ENCODE measurements around the gene YIPF1.
"Not testable (repeated sequence)": the region's sequence is repeated elsewhere in the genome, so short reads cannot be mapped to it uniquely, and the experiment has no call there.

Gene YIPF1

GRCh38 chr1:53834776-53835175 is 54.8 kb downstream of the YIPF1 start:
- H3K4me1 Mint-ChIP-seq: peaks cover 37% of the 10 kb centered on the region
- H3K4me3 Mint-ChIP-seq: no peak overlapping the region
- no peaks in the 10 kb centered on the region for H3K27me3 Mint-ChIP-seq
- no peak overlapping the region for H3K27ac Mint-ChIP-seq
- peaks cover 11% of the 10 kb centered on the region for H3K36me3 Mint-ChIP-seq
- H3K9me3 Mint-ChIP-seq: no peaks in the 10 kb centered on the region

GRCh38 chr1:53833393-53833792 is 56.2 kb downstream of the YIPF1 start:
- Mint-ChIP-seq H3K4me3 (no peak overlapping the region), H3K9me3 (no peaks in the 10 kb centered on the region), H3K4me1 (peaks cover 32% of the 10 kb centered on the region), H3K27ac (no peak overlapping the region), H3K36me3 (peaks cover 14% of the 10 kb centered on the region), H3K27me3 (no peaks in the 10 kb centered on the region)

DNA sequence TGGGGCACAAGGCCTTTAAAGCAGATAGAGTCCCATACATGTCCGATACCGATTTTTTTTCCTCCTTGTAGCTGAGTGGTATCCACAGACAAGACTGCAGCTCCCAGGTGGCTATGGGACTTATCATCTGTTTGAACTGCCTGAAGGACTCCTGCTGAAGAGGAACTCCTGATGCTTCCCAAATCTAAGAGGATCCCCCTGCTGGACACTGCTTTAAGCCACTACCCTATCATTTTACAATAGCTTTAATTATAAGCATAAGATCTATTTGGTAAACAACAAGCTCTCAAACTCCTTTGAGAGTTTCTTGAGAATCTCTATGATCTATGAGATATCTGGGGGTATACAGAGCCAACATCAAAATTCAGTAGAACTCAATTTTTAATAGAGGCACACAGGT is 63.2 kb downstream of the YIPF1 start:
- no peak overlapping the region for H3K4me3 Mint-ChIP-seq
- H3K4me1 Mint-ChIP-seq: peaks cover 4% of the 10 kb centered on the region
- H3K9me3 Mint-ChIP-seq: no peaks in the 10 kb centered on the region
- H3K27ac Mint-ChIP-seq: no peak overlapping the region
- H3K27me3 Mint-ChIP-seq: no peaks in the 10 kb centered on the region
- H3K36me3 Mint-ChIP-seq: peaks cover 12% of the 10 kb centered on the region

GRCh38 chr1:53825306-53825705 is 64.3 kb downstream of the YIPF1 start:
- Mint-ChIP-seq H3K27ac (no peak overlapping the region), H3K36me3 (peaks cover 12% of the 10 kb centered on the region), H3K4me1 (peaks cover 4% of the 10 kb centered on the region), H3K9me3 (no peaks in the 10 kb centered on the region), H3K27me3 (no peaks in the 10 kb centered on the region), H3K4me3 (no peak overlapping the region)

- H3K4me3 Mint-ChIP-seq: no peak overlapping the region
- no peaks in the 10 kb centered on the region for H3K9me3 Mint-ChIP-seq
- H3K27ac Mint-ChIP-seq: no peak overlapping the region
- H3K36me3 Mint-ChIP-seq: peaks cover 10% of the 10 kb centered on the region
- H3K27me3 Mint-ChIP-seq: no peaks in the 10 kb centered on the region
- peaks cover 4% of the 10 kb centered on the region for H3K4me1 Mint-ChIP-seq
Observed at GRCh38 chr1:53822931-53823330, 66.7 kb downstream of the YIPF1 start.

GRCh38 chr1:53821380-53821779 is 68.2 kb downstream of the YIPF1 start:
- no peaks in the 10 kb centered on the region for H3K27me3 Mint-ChIP-seq
- H3K9me3 Mint-ChIP-seq: no peaks in the 10 kb centered on the region
- H3K36me3 Mint-ChIP-seq: peaks cover 19% of the 10 kb centered on the region
- no peak overlapping the region for H3K4me3 Mint-ChIP-seq
- peaks cover 2% of the 10 kb centered on the region for H3K4me1 Mint-ChIP-seq
- no peak overlapping the region for H3K27ac Mint-ChIP-seq

GRCh38 chr1:53819387-53819786 is 70.2 kb downstream of the YIPF1 start:
- H3K4me3 Mint-ChIP-seq: no peak overlapping the region
- H3K27me3 Mint-ChIP-seq: no peaks in the 10 kb centered on the region
- H3K36me3 Mint-ChIP-seq: peaks cover 28% of the 10 kb centered on the region
- H3K27ac Mint-ChIP-seq: peak overlapping the region; percentile 17
- no peaks in the 10 kb centered on the region for H3K9me3 Mint-ChIP-seq
- peaks cover 18% of the 10 kb centered on the region for H3K4me1 Mint-ChIP-seq

DNA sequence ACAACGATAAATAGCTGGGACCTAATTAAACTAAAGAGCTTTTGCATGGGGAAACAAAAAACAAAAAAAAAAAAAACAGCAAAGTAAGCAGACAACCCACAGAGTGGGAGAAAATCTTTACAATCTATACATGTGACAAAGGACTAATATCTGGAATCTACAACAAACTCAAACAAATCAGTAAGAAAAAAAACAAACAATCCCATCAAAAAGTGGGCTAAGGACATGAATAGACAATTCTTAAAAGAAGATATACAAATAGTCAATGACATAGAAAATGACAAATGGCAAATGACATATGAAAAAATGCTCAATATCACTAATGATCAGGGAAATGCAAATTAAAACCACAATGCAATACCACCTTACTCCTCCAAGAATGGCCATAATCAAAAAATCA is 73.0 kb downstream of the YIPF1 start:
- Mint-ChIP-seq H3K36me3 (peaks cover 44% of the 10 kb centered on the region), H3K4me1 (peaks cover 27% of the 10 kb centered on the region)
- H3K9me3 Mint-ChIP-seq, H3K27ac Mint-ChIP-seq, H3K27me3 Mint-ChIP-seq, H3K4me3 Mint-ChIP-seq: not testable (repeated sequence)

- not testable (repeated sequence) for H3K9me3 Mint-ChIP-seq, H3K4me3 Mint-ChIP-seq, H3K27ac Mint-ChIP-seq, H3K27me3 Mint-ChIP-seq
- Mint-ChIP-seq H3K36me3 (peaks cover 49% of the 10 kb centered on the region), H3K4me1 (peaks cover 27% of the 10 kb centered on the region)
Observed at GRCh38 chr1:53815484-53815883, 74.1 kb downstream of the YIPF1 start.

GRCh38 chr1:53811414-53811851 is 78.2 kb downstream of the YIPF1 start:
- peaks cover 25% of the 10 kb centered on the region for H3K4me1 Mint-ChIP-seq
- H3K9me3 Mint-ChIP-seq: no peaks in the 10 kb centered on the region
- no peak overlapping the region for H3K4me3 Mint-ChIP-seq
- no peaks in the 10 kb centered on the region for H3K27me3 Mint-ChIP-seq
- no peak overlapping the region for H3K27ac Mint-ChIP-seq
- H3K36me3 Mint-ChIP-seq: peaks cover 53% of the 10 kb centered on the region

DNA sequence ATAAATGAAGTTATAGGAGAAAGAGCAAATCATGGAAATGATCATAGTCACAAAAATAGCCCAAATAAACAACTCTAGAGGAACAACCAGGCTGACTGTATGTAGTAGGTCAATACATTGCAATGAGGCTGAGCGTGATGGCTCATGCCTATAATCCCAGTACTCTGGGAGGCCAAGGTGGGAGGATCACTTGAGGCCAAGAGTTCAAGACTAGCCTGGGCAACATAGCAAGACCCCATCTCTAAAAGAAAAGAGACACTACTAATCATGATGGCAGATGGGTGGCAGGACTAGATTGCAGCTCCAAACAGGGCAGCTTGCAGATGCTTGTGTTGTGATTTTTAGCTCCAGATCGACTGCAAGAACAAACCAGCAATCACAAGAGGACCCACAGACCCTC is 79.1 kb downstream of the YIPF1 start:
- H3K36me3 Mint-ChIP-seq: peaks cover 46% of the 10 kb centered on the region
- no peaks in the 10 kb centered on the region for H3K27me3 Mint-ChIP-seq
- no peak overlapping the region for H3K27ac Mint-ChIP-seq
- H3K4me1 Mint-ChIP-seq: peaks cover 18% of the 10 kb centered on the region
- no peak overlapping the region for H3K4me3 Mint-ChIP-seq
- no peaks in the 10 kb centered on the region for H3K9me3 Mint-ChIP-seq

GRCh38 chr1:53810007-53810406 is 79.6 kb downstream of the YIPF1 start:
- Mint-ChIP-seq H3K4me1 (peaks cover 14% of the 10 kb centered on the region), H3K4me3 (no peak overlapping the region)

GRCh38 chr1:53807916-53808315 is 81.7 kb downstream of the YIPF1 start:
- no peaks in the 10 kb centered on the region for H3K9me3 Mint-ChIP-seq
- H3K27ac Mint-ChIP-seq: no peak overlapping the region
- peaks cover 37% of the 10 kb centered on the region for H3K36me3 Mint-ChIP-seq

More at GRCh38 chr1:53810007-53810406, 79.6 kb downstream of the YIPF1 start:
- peaks cover 46% of the 10 kb centered on the region for H3K36me3 Mint-ChIP-seq
- H3K27me3 Mint-ChIP-seq: no peaks in the 10 kb centered on the region
- H3K27ac Mint-ChIP-seq: no peak overlapping the region
- H3K9me3 Mint-ChIP-seq: no peaks in the 10 kb centered on the region

GRCh38 chr1:53804791-53805505 is 84.6 kb downstream of the YIPF1 start:
- peaks cover 28% of the 10 kb centered on the region for H3K36me3 Mint-ChIP-seq
- no peak overlapping the region for H3K27ac Mint-ChIP-seq
- no peak overlapping the region for H3K4me3 Mint-ChIP-seq
- no peaks in the 10 kb centered on the region for H3K4me1 Mint-ChIP-seq
- H3K9me3 Mint-ChIP-seq: no peaks in the 10 kb centered on the region
- H3K27me3 Mint-ChIP-seq: no peaks in the 10 kb centered on the region

More at GRCh38 chr1:53807916-53808315, 81.7 kb downstream of the YIPF1 start:
- Mint-ChIP-seq H3K27me3 (no peaks in the 10 kb centered on the region), H3K4me1 (peaks cover 6% of the 10 kb centered on the region), H3K4me3 (no peak overlapping the region)

DNA sequence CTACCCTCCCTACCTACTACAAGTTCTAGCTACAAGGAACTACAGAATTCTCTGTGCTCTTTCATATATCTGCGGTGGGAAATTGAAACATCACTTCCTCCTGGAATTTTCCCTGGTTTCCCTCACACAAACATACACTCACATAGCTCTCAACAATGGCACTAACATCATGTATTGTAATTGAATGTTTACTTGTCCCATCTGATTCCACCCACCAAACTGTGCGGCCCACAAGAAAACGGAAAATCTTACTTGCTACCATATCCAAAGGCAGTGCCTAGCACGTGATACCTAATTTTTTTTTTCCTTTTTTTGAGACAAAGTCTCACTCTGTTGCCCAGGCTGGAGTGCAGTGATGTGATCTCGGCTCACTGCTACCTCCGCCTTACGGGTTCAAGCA is 85.4 kb downstream of the YIPF1 start:
- no peak overlapping the region for H3K4me3 Mint-ChIP-seq
- H3K27me3 Mint-ChIP-seq: no peaks in the 10 kb centered on the region
- H3K27ac Mint-ChIP-seq: no peak overlapping the region
- H3K36me3 Mint-ChIP-seq: peaks cover 29% of the 10 kb centered on the region
- H3K9me3 Mint-ChIP-seq: no peaks in the 10 kb centered on the region
- H3K4me1 Mint-ChIP-seq: no peaks in the 10 kb centered on the region

All from activated naive CD4-positive, alpha-beta T cell treated with anti-CD3 and anti-CD28 coated beads, Interleukin-2, amount 50 U/mL, for 24 hours (primary cell).